Liver (tissue), 2 donors: Measurements from ENCODE around the gene OR6X1.

Experiments used
- FOXA1 ChIP-seq: IDR thresholded peaks from 2 replicates; pipeline ENCODE4 v1.6.1; 2016; ENCODE audit warnings: antibody characterized with exemption
- TAF1 ChIP-seq: conservative IDR thresholded peaks from 2 replicates; pipeline ENCODE4 v1.6.1; 2016; ENCODE audit warnings: antibody characterized with exemption, mild to moderate bottlenecking
- donor health status: healthy.

GRCh38 chr11:123741159-123742030, 12.9 kb downstream of the OR6X1 start, which contains the start of gene ZNF202:
- TF ChIP-seq FOXA1, result no peak
- no peak for TF ChIP-seq TAF1
